Activated naive CD4-positive, alpha-beta T cell treated with anti-CD3 and anti-CD28 coated beads for 36 hours (primary cell): Measurements from ENCODE around the gene C1QL1. TPM values are rescaled to one million over a fixed set of nuclear protein-coding genes. Genes with fewer than 3 reads are reported as not detected.

Source experiments
- CTCF ChIA-PET: fragments of 350-600 bp; sonication (Branson Sonifier 250); formaldehyde crosslinking; loops from one replicate; lab custom pipeline; 2021; ENCODE audit warnings: antibody characterized with exemption; lab: Charles Lee
- DNase-seq: peaks from one replicate; pipeline ENCODE4 v3.0.0-alpha.2; 2020
- H3K27ac Mint-ChIP-seq: one replicate; pipeline ENCODE4 v1.8.0; 2021; ENCODE audit warnings: mild to moderate bottlenecking, mixed read lengths
- H3K27me3 Mint-ChIP-seq: one replicate; pipeline ENCODE4 v1.8.0; 2021; ENCODE audit warnings: low read depth, mixed read lengths
- H3K36me3 Mint-ChIP-seq: one replicate; pipeline ENCODE4 v1.8.0; 2021; ENCODE audit warnings: low read depth, mixed read lengths
- H3K4me1 Mint-ChIP-seq: one replicate; pipeline ENCODE4 v1.8.0; 2021; ENCODE audit warnings: low read depth, mixed read lengths
- H3K4me3 Mint-ChIP-seq: one replicate; pipeline ENCODE4 v1.8.0; 2021; ENCODE audit warnings: mild to moderate bottlenecking, moderate library complexity, mixed read lengths
- H3K9me3 Mint-ChIP-seq: one replicate; pipeline ENCODE4 v1.8.0; 2021; ENCODE audit warnings: mixed read lengths
- intact Hi-C: fragments of 100-400 bp; cut with micrococcal nuclease; formaldehyde crosslinking; loops from one replicate; pipeline ENCODE4 v1.15.1; 2023
- total RNA-seq, 2 experiments: library from RNA; stranded (reverse); gene quantifications; one replicate each; pipeline ENCODE4 v1.2.3, GENCODE V29; 2021

Gene C1QL1
- under 1 TPM; 0.36 to 0.40 TPM for total RNA-seq

DNA sequence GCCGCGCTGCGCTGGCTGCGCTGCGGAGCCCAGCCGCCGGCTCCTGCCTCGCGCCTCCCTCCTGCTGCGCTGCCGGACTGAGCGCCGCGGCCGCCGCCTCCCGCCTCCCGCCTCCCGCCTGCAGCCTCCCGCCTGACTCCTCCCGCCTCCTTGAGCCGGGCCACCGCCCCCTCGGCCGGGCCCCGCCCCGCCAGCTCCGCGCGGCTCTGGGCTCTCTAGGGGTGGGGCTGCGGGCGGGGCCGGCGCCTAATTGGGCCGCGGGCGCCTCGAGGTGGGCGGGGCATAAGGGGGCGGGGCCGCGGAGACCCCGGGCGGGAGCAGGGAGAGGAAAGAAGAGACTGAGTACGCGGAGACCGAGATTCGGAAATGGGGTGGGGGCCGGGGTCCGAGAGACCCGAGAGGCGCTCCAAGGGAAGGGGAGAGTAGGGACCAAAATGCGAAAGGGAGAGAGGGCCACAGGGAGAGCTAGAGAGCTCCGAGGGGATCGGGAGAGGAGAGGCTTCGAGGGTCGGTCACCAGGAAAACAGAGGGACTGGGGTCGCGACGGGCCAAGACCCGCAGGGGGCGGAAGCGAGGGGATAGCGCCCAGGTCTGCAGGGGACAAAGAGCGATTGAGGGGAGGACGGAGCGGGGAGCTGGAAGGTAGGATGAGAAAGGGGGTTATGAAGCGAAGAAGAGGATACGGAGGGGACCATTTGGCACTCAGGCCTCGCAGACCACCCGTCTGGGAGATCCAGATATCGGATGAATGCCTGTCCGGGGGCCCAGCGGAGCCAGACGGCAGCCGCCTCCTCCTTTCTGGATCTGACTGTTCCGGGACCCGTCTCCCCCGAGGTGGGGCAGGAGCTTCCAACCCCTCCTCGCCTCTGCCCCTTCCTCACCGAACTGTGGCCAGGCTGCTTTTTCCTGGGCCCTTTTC is at the start of gene C1QL1:
Gene C1QL1, minus strand, starts transcription at position 79 of the 919 bp plus-strand sequence. CDS start 255 bp downstream, outside the sequence.
- H3K9me3 Mint-ChIP-seq: no peaks in the 10 kb centered on the region
- intact Hi-C loops: loop anchor here (1.0 to 2.0 kb wide), 4 partner anchors 21 to 93 kb away; partner anchors contain the start of genes EFTUD2, KIF18B and NMT1
- peaks cover 51% of the 10 kb centered on the region for H3K27me3 Mint-ChIP-seq

GRCh38 chr17:45016823-45017222 is 48.7 kb upstream of the C1QL1 start:
- Mint-ChIP-seq H3K4me1 (peaks cover 16% of the 10 kb centered on the region), H3K9me3 (no peaks in the 10 kb centered on the region), H3K4me3 (no peak overlapping the region), H3K27ac (no peak overlapping the region), H3K27me3 (peaks cover 38% of the 10 kb centered on the region), H3K36me3 (no peaks in the 10 kb centered on the region)
- intact Hi-C loops: no loop called here
- CTCF ChIA-PET: interaction anchor here (0.7 kb wide), 1 partner anchor 409 kb away, joined by 4 read pairs; no protein-coding TSS in a partner anchor
- DNase-seq: no peak

More for the DNA sequence above, at the start of gene C1QL1:
- no peak within 1 kb of the TSS for H3K27ac Mint-ChIP-seq
- CTCF ChIA-PET: interaction anchor here (0.5 to 1.1 kb wide), 3 partner anchors 9 to 56 kb away, joined by 3 to 5 read pairs (median 3); no protein-coding TSS in a partner anchor
- no peaks in the 10 kb centered on the region for H3K36me3 Mint-ChIP-seq
- H3K4me1 Mint-ChIP-seq: peaks cover 44% of the 10 kb centered on the region
- DNase-seq: peak; percentile 86
- H3K4me3 Mint-ChIP-seq: peak within 1 kb of the TSS; percentile 59

DNA sequence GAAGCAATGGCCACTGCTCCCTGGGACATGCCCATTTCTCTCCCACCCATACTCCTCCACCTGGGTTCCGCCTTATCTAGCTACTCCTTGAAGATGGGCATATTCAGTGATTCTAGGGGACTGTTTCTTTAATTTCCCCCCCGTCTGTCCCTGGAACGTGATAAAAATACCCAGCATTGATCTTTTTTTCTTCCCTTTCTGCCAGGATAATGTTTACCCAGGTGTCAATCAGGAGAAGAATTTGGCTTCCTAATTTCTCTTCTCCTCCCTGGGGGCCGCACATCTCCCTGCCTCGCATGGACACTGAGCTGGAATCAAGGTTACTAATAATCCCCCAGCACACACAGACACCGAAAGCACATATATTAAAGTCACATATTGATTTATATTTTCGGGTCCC is 48.1 kb upstream of the C1QL1 start:
- H3K27ac Mint-ChIP-seq: no peak overlapping the region
- no peak for DNase-seq
- intact Hi-C loops: no loop called here
- H3K4me3 Mint-ChIP-seq: no peak overlapping the region
- no peaks in the 10 kb centered on the region for H3K36me3 Mint-ChIP-seq
- peaks cover 14% of the 10 kb centered on the region for H3K4me1 Mint-ChIP-seq
- no peaks in the 10 kb centered on the region for H3K9me3 Mint-ChIP-seq
- CTCF ChIA-PET: no interaction called here
- H3K27me3 Mint-ChIP-seq: peaks cover 36% of the 10 kb centered on the region

GRCh38 chr17:45013021-45013997 is 45.2 kb upstream of the C1QL1 start:
- no peaks in the 10 kb centered on the region for H3K36me3 Mint-ChIP-seq
- CTCF ChIA-PET: interaction anchor here (1.3 kb wide), 2 partner anchors 9 to 93 kb away, joined by 3 read pairs; no protein-coding TSS in a partner anchor
- intact Hi-C loops: no loop called here

DNA sequence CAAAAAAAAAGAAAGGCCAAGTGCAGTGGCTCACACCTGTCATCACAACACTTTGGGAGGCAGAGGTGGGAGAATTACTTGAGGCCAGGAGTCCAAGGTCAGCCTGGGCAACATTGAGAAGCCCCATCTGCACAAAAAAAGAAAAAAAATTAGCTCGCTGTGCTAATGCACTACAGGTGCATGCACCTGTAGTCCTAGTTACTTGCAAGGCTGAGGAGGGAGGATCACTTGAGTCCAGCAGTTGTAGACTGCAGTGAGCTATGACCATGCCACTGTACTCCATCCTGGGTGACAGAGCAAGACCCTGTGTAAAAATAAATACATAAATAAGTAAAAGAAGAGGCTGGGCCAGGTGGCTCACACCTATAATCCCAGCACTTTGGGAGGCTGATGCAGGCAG is 43.7 kb upstream of the C1QL1 start:
- Mint-ChIP-seq H3K9me3 (no peaks in the 10 kb centered on the region), H3K36me3 (no peaks in the 10 kb centered on the region), H3K27ac (no peak overlapping the region), H3K4me1 (no peaks in the 10 kb centered on the region), H3K27me3 (peaks cover 15% of the 10 kb centered on the region), H3K4me3 (no peak overlapping the region)
- CTCF ChIA-PET: no interaction called here
- intact Hi-C loops: no loop called here
- DNase-seq: no peak

More at GRCh38 chr17:45013021-45013997, 45.2 kb upstream of the C1QL1 start:
- peaks cover 15% of the 10 kb centered on the region for H3K27me3 Mint-ChIP-seq
- no peak for DNase-seq
- H3K9me3 Mint-ChIP-seq: no peaks in the 10 kb centered on the region
- H3K4me3 Mint-ChIP-seq: no peak overlapping the region
- peaks cover under 1% of the 10 kb centered on the region for H3K4me1 Mint-ChIP-seq
- no peak overlapping the region for H3K27ac Mint-ChIP-seq

DNA sequence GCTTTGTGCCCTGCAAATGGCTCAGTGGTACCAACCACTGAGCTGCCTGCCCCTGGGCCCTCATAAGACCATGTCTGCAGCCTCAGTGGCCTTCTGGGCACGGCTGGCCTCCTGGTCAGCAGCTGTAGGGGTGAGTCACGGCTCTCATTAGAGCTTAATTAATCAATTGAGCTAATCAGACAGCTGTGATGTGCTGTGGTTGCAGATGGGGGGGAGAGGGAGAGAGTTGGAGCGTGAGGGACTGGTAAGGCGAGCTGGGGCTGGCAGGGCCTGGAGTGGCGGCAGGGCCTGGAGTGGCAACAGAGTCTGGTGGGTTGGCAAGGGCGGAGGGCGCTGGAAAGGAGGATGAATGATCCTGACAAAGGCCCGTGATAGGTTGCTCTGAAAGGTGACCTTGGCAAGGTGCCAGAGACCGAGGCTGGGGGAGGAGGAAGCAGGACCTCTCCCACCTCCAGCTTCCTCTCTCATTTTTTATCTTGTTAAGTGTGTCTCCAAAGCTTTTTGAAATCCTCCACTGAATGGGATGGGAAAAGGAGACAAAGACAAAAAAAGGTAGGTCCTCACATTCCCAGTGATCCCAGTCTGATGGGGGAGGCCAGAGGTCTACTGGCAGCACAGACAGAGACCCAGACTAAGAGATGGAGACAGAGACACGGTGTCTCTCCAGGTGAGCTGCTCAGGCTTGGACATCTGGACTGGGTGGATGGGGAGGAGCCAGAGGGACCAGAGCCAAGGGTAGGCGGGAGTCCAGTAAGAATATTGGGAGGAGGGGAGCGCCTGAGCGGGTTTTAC is 41.8 kb upstream of the C1QL1 start:
- Mint-ChIP-seq H3K4me1 (no peaks in the 10 kb centered on the region), H3K4me3 (no peak overlapping the region), H3K27me3 (peaks cover 10% of the 10 kb centered on the region), H3K9me3 (no peaks in the 10 kb centered on the region), H3K36me3 (no peaks in the 10 kb centered on the region), H3K27ac (no peak overlapping the region)
- intact Hi-C loops: no loop called here
- CTCF ChIA-PET: interaction anchor here (0.5 to 1.9 kb wide), 4 partner anchors 12 to 92 kb away, joined by 3 to 5 read pairs (median 4); no protein-coding TSS in a partner anchor
- no peak for DNase-seq

DNA sequence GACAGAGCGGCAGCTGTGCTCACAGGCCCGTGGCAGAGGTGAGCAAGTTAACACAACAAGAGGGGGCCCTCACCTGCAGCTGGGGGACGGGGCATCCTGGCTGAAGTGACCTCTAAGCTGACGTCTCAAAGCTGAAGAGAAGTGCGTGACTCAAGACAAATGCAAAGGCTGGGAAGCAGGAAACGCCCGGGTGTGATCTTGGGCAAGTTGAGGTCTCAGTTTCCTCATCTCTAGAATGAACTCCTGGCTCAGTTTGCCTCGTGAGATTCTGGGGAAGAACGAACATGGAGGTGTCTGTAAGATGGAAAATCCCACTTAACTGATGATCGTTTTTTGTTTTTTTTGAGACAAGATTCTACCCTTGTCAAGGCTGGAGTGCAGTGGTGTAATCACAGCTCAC is 40.1 kb upstream of the C1QL1 start:
- Mint-ChIP-seq H3K4me1 (no peaks in the 10 kb centered on the region), H3K9me3 (no peaks in the 10 kb centered on the region), H3K27ac (no peak overlapping the region), H3K36me3 (no peaks in the 10 kb centered on the region), H3K4me3 (no peak overlapping the region), H3K27me3 (peaks cover 10% of the 10 kb centered on the region)
- intact Hi-C loops: no loop called here
- CTCF ChIA-PET: no interaction called here
- DNase-seq: no peak

- CTCF ChIA-PET: no interaction called here
These were observed 38.9 kb upstream of the C1QL1 start for GRCh38 chr17:45006927-45007461.

GRCh38 chr17:45005700-45006099 is 37.6 kb upstream of the C1QL1 start:
- H3K4me3 Mint-ChIP-seq: no peak overlapping the region
- no peaks in the 10 kb centered on the region for H3K9me3 Mint-ChIP-seq
- CTCF ChIA-PET: interaction anchor here (1.0 to 1.2 kb wide), 2 partner anchors 35 to 128 kb away, joined by 3 read pairs; no protein-coding TSS in a partner anchor
- no peak overlapping the region for H3K27ac Mint-ChIP-seq
- no peaks in the 10 kb centered on the region for H3K4me1 Mint-ChIP-seq
- H3K36me3 Mint-ChIP-seq: no peaks in the 10 kb centered on the region
- H3K27me3 Mint-ChIP-seq: peaks cover 10% of the 10 kb centered on the region
- DNase-seq: no peak
- intact Hi-C loops: no loop called here

More at GRCh38 chr17:45006927-45007461, 38.9 kb upstream of the C1QL1 start:
- Mint-ChIP-seq H3K9me3 (no peaks in the 10 kb centered on the region), H3K27me3 (peaks cover 10% of the 10 kb centered on the region), H3K27ac (no peak overlapping the region), H3K4me1 (no peaks in the 10 kb centered on the region), H3K4me3 (no peak overlapping the region), H3K36me3 (no peaks in the 10 kb centered on the region)
- intact Hi-C loops: no loop called here
- DNase-seq: no peak

DNA sequence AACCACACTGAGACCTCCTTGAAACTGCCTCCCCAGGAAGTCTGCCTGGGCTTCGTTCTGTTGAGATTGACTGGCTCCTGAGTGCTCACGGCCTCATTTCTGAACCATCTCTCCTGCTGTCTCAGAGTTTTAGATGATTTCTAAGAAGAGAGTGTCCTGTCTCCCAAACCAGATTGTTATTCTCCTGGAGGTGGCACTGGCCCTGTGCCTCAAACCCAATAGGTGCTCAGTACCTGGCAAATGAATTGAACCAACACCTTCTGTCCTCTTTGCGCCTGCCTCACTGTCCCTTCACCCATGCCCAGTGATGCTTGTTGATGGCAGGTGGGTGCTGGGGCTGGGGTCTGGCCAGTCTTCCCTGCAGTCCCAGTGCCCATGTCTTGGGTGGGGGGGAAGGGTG is 36.3 kb upstream of the C1QL1 start:
- DNase-seq: no peak
- peaks cover under 1% of the 10 kb centered on the region for H3K9me3 Mint-ChIP-seq
- CTCF ChIA-PET: interaction anchor here (0.6 kb wide), 1 partner anchor 45 kb away, joined by 5 read pairs; no protein-coding TSS in a partner anchor

DNA sequence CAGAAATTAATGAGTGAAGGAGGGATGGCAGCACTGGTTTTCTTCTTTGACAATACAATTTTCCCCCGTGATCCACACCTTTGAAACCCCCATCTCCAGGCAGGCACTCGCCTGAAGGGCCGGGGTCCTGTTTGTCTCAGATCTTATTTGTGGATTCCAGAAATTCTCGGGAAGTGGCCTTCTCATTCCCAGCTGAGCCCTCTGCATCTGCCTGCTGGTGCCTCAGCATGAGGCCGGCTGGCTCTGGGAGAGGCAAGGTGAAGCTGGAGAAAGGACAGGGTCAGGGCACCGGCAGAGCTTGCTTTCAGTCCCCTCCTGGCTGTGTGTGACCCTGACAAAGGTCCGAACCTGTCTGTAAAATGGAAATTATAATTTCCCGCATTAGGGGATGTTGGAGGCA is 35.8 kb upstream of the C1QL1 start:
- Mint-ChIP-seq H3K36me3 (no peaks in the 10 kb centered on the region), H3K27ac (no peak overlapping the region), H3K4me3 (no peak overlapping the region), H3K9me3 (peaks cover 4% of the 10 kb centered on the region), H3K4me1 (no peaks in the 10 kb centered on the region), H3K27me3 (peaks cover 10% of the 10 kb centered on the region)
- CTCF ChIA-PET: no interaction called here
- no peak for DNase-seq
- intact Hi-C loops: no loop called here

More for the DNA sequence above, 36.3 kb upstream of the C1QL1 start:
- Mint-ChIP-seq H3K27ac (no peak overlapping the region), H3K4me1 (no peaks in the 10 kb centered on the region), H3K4me3 (no peak overlapping the region), H3K27me3 (peaks cover 10% of the 10 kb centered on the region), H3K36me3 (no peaks in the 10 kb centered on the region)
- intact Hi-C loops: no loop called here
